ENCODE data around the gene PPEF2.

GRCh38 chr4:75912968-75913367 lies 10.7 kb upstream of the PPEF2 start:
- TF ChIP-seq POLR2A (IDR thresholded peaks at IDR 0.05), result no peak
- no peak for TF ChIP-seq CTCF (IDR thresholded peaks at IDR 0.05)

Measured in testis (tissue), 2 donors.